ENCODE measurements around the gene GLIPR1.
"Not testable (repeated sequence)": the region's sequence is repeated elsewhere in the genome, so short reads cannot be mapped to it uniquely, and the experiment has no call there.

The GLIPR1 gene

GRCh38 chr12:75480469-75480949, at the start of gene GLIPR1:
Gene GLIPR1 (plus strand): TSS chr12:75480755. CDS start chr12:75480881, 126 bp downstream.
- peak; percentile 12 for DNase-seq

GRCh38 chr12:75432924-75433323, 47.6 kb upstream of the GLIPR1 start:
- no peak for DNase-seq

GRCh38 chr12:75437564-75437963, 43.0 kb upstream of the GLIPR1 start:
- DNase-seq, result no peak

GRCh38 chr12:75438059-75438754, 42.3 kb upstream of the GLIPR1 start:
- no peak for DNase-seq

- no peak for DNase-seq
Observed at GRCh38 chr12:75439048-75439447, 41.5 kb upstream of the GLIPR1 start.

- no peak for DNase-seq
Observed at GRCh38 chr12:75439930-75440329, 40.6 kb upstream of the GLIPR1 start.

- not testable (repeated sequence) for DNase-seq
Observed at GRCh38 chr12:75441687-75442449, 38.7 kb upstream of the GLIPR1 start.

- DNase-seq, result not testable (repeated sequence)
Observed at GRCh38 chr12:75442454-75442853, 38.1 kb upstream of the GLIPR1 start.

GRCh38 chr12:75443709-75444108, 36.8 kb upstream of the GLIPR1 start:
- no peak for DNase-seq

- DNase-seq, result no peak
Observed at GRCh38 chr12:75444429-75445136, 36.0 kb upstream of the GLIPR1 start.

- not testable (repeated sequence) for DNase-seq
Observed at GRCh38 chr12:75445137-75445507, 35.4 kb upstream of the GLIPR1 start.

- no peak for DNase-seq
Observed at GRCh38 chr12:75446857-75447256, 33.7 kb upstream of the GLIPR1 start.

- no peak for DNase-seq
Observed at GRCh38 chr12:75447691-75448393, 32.7 kb upstream of the GLIPR1 start.

GRCh38 chr12:75452675-75453330, 27.8 kb upstream of the GLIPR1 start:
- DNase-seq, result no peak

GRCh38 chr12:75455839-75456238, 24.7 kb upstream of the GLIPR1 start:
- DNase-seq, result no peak

GRCh38 chr12:75457191-75457590, 23.4 kb upstream of the GLIPR1 start:
- DNase-seq, result no peak

GRCh38 chr12:75457866-75458265, 22.7 kb upstream of the GLIPR1 start:
- not testable (repeated sequence) for DNase-seq

GRCh38 chr12:75459755-75460154, 20.8 kb upstream of the GLIPR1 start:
- no peak for DNase-seq

GRCh38 chr12:75460204-75460603, 20.4 kb upstream of the GLIPR1 start:
- no peak for DNase-seq

- DNase-seq, result no peak
Observed at GRCh38 chr12:75471902-75472890, 8.4 kb upstream of the GLIPR1 start.

GRCh38 chr12:75474116-75474515, 6.4 kb upstream of the GLIPR1 start:
- no peak for DNase-seq

All from NCI-H446 treated with DMSO at 0.1 percent for 48 hours (cell line).